HG03439 (cell line): ENCODE measurements around the gene TCF4.

ENCODE experiments used
- ATAC-seq: cut with Tn5 transposase; IDR thresholded peaks from one replicate; pipeline ENCODE4 v1.9.1; 2021; ENCODE audit warnings: mild to moderate bottlenecking, moderate library complexity; ENCODE audit not compliant: unreplicated experiment

Gene TCF4

DNA sequence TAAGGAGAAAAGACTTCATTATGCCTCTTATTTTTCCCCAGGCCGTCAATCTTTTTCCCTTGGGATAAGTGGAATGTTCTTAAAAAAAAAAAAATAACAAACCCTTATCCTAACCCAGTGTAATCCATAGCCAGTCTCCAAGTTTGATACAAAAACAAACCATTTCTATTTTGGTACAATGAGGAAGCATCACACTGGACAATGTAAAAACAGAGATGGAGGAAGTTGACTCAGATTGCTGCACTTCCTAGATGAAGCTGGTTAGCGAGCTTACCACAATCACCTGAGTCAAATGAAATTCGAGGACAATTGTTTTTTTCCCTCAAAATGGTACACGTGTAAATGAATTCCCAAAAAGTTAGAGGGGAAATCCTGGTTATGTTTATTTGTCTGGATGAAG, 259.7 kb downstream of the TCF4 start:
- ATAC-seq, result no peak

DNA sequence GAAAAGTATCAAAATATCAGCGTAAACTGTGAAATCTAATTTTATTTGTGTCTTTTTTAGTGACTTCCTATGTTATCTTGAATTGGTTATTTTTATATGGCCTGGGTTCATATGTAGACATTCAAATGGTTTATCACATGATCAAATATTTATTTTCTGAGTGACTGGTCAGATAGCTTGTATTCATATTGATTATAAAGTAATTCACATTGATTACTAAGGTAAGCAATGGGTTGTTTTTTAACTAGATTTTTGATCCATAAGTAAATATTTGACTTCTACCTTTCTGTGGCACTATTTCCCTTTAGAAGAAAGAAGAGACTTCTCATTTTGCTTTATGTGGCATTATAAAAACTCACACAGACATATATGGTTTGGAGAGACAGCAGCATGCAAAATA, 260.5 kb downstream of the TCF4 start:
- no peak for ATAC-seq

DNA sequence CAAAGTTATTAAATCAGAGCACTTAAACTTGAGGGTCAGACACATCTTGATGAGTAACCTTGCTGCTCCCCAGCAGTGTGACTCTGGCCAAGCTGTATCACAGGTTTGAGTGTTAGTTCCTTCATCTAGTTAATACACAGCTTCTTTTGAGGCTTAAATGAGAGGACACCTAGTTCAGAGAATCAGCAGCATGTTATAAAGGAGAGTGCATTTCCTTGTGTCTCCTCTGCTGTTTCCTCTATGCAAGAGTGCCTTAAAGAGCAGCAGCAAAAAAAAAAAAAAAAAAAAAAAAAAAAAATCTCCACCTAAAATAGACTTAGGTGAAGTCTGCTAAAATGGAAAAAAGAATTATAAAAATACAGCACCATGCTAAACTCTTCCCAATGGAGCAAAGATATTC, 261.9 kb downstream of the TCF4 start:
- ATAC-seq, result no peak

DNA sequence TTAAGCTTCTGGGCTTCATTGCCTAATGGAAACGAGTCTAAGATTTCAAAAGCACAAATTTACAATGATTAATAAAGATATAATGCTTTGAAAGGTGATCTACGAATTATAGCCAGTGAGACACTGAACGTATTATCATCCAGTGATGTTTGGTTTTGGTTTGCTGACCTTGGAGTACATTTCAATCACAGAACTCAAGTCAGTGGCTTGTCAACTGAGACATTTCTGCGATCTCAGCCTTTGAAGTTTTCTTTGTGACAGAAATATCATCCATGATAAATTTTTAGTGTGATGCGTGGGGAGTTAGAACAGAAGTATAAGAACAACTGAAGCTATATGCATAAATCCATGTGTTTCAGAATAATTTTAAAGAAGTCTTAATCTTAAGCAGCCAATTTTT, 263.8 kb downstream of the TCF4 start:
- no peak for ATAC-seq

DNA sequence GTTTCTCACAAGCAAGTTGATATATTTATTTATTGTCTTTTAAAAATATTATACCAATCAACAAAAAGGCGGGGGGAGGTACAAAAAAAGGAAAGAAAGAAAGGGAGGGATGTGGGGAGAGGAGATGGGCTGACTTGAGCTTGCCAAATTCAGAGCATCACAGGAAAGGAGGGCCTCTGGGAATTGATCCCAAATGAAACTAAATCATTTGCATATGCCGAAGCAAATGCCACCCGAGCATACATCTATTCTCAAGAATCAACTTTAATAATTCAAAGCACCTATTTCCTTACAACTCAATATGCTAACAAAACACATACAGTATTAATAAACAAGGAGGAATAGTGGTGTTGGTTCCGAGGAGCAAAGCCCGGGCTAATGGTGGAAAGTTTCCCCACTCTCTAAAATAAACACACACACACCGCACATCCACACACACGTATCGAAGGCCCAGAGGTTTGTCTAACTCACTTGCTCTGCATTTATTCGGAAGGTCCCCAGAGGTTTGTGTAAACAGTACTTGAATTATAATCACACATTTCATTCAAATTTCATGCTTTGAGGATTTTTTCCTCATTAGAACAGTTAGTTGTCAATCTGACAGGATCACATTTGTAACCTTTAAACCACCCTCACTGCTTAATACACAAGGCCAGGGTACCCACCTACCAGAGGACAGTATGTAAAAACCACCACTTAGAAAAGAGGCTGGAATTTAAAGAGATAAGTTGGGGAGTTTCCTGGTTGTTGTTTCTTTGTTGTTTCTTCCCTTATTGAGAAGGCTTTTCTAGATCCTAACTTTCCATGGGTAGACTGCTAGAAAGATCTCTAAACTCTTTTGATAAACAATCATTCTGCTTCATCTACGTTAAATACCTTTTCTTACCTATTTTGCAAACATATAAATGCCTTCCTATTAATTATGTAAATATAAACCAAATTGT, 264.7 kb downstream of the TCF4 start:
- ATAC-seq, result no peak

DNA sequence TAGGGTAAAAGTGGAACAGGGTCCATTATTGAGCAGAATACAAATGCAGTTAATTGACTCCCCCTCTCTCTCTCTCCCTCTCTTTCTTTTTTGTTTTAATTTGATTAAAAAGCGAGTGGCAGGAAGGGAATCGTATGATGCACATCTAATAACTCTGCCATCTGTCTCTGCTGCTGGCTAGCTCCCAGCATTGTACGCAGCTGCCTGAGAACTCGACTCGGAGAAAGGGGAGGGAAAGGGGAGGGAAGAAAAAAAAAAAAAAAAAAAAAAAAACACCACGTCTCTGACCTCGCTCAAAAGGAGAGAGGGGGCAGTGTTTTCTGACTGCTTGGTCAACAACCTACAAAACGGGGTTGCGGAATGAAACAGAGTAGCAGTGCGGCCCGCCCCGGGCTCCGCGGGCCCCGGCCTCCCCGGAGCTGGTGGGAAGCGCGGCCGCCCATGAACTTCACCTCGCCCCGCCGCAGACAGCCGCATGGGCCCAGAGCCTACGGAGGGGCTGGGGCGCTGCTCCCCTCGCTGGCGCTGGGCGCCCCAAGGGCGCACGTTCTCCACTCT, 265.7 kb downstream of the TCF4 start:
- peak; percentile 67 for ATAC-seq

DNA sequence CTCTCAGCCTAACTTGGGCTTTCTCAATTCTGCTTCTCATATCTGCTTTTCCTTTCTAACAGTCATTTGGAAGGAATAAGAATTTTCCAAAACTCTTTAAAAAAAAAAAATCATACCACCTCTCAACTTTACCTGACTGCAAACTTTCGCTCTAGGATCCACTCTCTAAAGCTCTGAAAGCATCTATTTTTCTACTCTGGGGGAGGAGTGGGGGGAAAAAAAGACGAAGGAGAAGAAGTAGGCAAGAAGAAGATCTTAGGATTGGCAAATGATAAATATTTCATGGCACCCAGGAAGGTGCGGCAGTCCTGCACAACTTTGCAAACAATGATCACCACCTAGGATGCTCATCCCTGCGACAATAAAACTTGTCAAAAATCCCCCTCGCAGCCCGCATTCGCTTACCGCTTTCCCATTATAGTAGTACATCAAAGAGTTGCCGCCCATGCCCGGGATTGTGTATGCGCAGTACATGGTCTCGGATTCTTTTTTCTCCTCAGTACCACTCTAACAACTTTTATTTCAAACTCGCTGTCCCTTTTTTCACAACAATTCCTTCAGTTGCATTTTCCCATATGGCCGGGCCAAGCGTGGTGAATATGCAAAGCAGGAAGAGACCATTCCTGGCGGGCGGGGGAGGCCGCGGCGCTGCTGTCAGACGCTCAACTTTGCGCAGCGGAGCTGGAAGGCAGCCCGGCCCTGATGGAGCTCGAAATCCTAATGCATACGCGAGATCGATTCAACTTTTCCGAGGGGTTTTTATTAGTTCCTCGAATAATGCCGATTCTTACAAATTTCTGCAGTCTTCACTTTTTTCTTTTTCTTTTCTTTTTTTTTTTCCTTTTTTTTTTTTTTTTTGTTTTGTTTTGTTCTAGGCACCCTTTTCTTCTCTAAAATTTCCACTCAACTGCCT, 266.5 kb downstream of the TCF4 start:
- ATAC-seq, result peak; percentile 66

DNA sequence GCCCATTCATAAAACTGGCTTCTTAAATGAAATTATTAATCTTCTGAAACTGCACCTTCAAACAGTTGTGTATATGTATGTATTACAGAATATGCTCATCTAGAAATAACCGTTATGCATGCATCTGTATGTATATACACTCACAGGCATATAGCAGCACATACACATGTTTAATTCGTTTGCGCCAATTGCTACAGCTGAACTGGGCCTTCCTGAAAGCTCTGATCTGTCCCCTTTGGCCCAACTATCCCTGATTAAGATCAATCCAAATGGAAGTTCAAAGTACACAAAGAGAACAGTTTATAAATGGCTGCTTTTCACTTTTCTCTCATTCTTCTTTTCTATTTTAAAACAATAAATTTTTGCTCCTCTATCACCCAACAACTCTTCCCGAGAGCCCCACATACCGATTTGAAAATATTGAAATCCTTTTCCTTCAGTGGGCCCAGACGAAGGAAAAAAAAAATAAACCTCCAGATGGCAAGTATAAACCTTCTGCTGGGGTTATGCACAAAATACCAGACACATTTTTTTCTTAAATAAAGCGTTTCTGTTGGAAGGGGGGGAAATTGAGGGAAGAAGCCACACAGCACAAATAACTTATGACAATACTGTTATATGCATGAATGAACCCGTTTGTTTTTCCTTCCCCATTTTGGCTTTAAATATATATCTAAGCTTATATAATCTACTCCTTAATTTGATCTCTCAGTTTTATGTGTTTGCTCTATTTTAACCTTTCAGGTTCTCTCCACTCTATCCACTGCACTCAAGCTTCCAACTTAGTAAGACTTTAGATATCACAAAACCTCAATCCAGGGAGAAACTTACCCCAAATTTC, 267.3 kb downstream of the TCF4 start:
- no peak for ATAC-seq

DNA sequence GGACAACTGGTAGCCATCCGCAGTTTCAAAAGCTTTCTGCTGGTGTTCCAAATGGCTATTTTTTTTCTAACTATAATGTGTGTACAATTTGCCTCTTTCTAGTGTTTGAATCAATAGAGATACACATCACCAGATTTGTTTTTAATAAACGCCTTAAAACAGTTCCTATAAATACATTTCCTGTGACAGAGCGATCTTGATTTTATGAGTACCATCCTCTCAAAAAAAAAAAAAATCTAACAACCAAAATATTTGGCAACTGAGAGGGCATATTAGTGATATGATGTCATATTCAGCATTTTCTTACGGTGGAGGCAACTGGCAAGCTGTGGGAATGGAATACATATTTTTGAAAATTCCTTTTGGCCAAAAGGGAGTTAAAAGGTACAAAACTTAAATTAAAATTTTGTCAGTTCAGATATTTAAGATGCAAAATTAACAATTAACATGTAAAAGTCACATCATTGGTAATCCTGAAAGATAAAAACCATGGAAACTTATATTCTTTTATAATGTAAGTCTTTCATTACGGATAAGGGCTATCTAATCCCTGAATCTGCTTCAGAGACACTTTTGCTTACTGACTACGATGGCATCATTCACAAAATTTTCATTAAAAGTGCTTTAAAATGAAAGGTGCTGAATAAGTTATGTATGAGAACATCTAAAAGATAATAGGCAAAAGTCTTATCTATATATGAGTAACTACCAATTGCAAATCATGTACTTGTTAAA, 268.4 kb downstream of the TCF4 start:
- no peak for ATAC-seq

DNA sequence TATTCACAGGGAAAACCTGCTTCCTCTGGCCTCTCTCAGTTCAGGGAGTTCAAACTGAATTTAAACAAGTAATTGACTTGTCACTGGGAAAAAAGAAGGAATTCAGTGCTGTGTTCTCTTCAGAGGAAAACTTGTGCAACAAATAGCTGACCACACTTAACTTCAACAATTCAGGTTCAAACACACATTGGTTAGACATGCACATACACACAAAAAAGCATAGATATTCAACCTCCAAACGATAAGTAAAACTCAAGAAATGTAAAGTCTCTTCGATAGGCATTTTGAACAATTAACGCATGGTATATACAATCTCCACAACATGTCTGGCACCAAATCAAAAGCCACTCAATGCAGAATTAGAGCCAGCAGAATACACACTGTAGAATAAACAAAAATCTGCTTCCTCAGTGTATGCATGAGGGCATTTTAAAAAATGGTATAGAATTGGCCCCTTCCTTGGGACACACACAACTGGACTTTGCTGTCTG, 269.0 kb downstream of the TCF4 start:
- no peak for ATAC-seq

DNA sequence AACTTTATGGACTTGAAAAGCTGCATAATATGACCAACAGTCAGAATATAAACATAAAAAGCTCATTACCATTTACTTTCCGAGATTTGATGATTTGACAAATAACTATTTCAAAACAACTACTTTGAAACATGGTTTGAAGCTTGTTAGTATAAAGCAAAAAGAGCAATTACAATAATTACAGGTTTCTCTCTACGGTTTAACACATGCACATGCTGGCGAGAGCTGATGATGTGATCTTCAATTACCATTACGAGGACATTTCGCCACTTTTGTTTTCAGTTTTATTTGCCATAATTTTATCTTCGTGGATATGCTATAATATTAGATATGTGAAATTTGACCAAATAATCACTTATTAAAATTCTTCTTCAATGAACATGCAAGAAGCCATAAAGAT, 270.1 kb downstream of the TCF4 start:
- ATAC-seq, result no peak

DNA sequence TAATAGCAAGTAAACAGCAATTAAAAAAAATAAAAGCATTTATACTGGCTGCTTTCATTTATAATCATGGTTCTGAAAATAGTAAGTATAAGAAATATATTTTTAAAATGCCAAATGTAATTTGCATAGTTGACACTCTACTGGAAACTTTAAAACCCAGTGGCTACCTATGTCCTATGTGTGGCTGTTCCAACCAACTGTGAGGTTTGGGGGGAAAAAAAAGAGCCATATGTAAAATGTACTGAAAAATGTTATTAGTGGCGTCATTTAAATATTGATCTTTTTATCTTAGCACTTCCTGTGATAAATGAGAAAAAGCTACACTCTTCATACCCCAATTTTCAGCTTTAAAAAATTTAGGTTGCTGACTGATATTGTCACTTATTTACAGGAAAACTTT, 270.7 kb downstream of the TCF4 start:
- ATAC-seq, result no peak

DNA sequence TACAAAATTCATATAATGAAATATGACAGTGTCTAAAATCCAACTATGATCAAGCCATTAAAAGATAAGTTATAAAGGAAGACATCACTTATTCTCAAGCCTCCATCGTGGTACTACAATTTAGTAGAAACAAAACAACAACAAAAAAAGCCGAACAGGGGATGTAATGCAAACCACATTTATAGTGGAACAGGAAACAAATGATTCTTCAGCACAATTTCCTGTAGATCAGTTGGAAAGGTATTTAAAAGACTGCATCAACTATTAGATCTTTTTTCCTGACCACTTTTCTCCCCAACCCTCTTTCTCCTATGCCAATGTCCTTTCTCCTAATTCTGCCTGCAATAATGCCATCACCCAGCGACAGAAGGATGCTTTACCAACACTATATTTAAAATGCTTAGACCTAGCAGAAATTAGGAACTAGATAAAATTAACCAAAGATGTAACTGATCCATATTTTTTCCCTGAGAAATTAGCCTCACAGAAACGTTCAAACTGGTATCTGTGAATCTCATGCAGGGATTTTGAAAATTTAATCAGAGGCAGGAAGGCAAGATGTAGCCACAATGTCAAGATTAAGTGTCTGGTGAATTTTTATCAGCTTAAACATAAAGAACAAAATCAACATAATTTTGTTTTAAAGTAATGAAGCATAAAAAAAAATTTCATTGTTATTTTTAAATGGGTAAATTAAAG, 271.4 kb downstream of the TCF4 start:
- ATAC-seq, result no peak

DNA sequence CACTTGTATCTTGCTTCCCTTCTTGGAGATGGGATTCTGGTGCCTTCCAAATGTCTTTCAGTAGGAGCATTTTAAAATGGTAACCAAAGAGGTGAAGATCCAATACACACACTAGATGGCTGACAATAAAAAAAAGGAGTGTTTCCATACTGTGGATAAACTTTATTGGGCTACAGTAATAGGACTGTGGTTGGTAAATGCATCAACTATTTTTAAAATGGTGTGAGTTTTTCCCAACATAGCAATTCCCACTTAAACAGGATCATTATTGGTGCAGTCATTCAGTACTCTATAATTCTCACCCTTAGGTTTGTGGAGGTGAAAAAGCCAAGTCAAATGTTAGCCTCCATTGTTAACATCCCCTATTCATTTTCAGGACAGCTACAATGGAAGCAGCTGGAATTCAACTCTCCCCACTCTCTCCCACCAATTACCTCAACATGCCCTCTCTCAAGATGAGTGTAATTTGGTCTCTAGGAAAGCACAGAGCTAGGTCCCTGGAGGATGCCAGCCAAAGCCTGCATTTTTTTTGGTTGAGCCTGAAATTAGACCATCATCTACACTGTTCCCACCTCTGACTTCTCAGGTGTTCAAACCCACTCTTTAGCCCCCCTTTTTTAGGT, 273.3 kb downstream of the TCF4 start:
- no peak for ATAC-seq

DNA sequence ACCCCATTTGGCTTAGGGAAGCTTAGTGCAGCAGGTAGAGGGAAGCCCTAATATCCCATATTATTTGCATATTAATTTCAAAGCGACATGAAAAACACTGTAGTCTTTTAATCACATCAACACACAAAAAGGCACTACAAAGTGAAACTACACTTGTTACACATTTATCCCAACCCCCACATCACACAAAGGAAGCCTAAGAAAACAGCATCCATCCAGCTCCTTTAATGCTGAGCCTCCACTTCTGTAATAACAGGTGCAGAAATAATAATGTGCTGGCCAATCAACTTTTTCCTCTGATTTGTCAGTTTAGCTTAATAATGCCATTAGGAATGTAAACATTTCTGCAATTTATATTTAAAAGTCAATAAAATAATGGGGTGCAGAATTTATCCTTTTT, 274.0 kb downstream of the TCF4 start:
- no peak for ATAC-seq

DNA sequence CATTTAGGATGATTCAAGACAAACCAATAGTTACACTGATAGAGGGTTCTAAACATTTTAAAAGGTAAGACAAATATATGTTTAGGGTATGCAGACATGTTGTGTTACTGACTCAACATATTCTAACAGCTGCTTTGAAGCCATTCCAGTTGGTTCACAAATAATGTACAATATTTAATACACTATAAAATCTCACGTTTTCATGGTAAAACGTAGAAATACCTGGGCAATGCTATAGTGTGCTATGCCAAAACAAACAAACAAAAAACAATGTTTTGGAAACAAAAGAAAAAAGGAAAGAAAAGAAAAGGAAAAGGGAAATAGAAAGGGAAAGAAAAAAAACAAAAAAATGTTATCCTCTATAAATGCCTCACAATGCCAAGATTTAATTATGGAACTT, 277.1 kb downstream of the TCF4 start:
- ATAC-seq, result no peak

DNA sequence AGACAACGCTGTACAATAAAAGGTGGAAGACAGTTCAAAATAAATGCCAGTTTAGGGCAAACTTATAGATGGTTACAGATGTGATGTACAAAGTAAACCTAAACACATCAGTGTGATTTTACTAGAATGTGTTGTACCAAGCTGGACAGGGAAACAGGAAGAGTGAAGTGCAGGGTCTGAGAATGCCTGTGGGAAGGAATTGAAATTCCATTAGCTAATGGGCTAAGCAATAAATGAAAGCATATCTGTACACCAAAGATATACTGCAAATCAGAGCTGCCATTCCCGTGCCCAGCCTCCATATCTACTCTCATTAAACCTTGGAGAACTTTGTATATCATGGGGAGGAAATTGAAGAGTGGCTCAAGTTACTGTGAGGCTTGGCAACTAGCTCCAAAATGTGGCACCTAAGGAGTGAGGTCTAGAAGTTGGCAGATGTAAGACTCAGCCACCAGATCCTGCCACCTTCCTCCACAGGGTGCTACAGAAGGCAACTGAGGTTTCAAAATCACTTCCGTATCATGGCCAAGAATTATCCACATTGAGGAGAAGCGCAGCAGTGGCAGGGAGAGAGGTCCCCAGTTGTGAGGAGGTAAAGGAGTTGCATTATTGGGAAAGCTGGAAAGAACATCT, 277.8 kb downstream of the TCF4 start:
- ATAC-seq, result no peak

DNA sequence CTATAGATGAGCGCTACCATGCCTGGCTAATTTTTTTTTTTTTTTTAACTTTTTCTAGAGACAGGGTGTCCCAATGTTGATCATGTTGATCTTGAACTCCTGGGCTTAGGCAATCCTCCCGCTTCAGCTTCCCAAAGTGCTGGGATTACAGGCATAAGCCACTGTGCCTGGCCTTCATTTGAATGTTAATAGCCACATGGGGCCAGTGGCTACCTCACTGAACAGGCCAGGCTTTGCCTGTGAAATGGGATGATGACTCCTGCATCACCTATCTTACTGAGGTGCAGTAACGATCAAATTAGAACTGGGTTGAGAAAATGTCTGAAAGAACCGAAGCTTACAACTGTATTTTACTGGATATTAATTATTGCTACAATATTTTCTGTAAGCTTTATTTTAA, 278.7 kb downstream of the TCF4 start:
- no peak for ATAC-seq
